Measurements from ENCODE around the gene ADSS1. TPM values are rescaled to one million over a fixed set of nuclear protein-coding genes. Genes with fewer than 3 reads are reported as not detected.

Gene ADSS1
- polyA plus RNA-seq, 1 of the 3 experiments (the other 2 are of a cell fraction), result 14.3 TPM

- peaks cover 68% of the 10 kb centered on the region for H3K79me2 ChIP-seq (ENCODE audit: insufficient read depth)
- CTCF ChIA-PET, result interaction anchor here (1.0 to 6.3 kb wide), 3 partner anchors 18 to 64 kb away, joined by 3 to 35 read pairs (median 4); partner anchors contain the start of gene ADSS1
Observed at GRCh38 chr14:104786726-104787675, 63.0 kb downstream of the ADSS1 start.

More at GRCh38 chr14:104786726-104787675, 63.0 kb downstream of the ADSS1 start:
- TF ChIP-seq MEF2A (IDR thresholded peaks at IDR 0.05; ENCODE audit: borderline replicate concordance, low read depth) (no peak), SMC3 (IDR thresholded peaks at IDR 0.05; ENCODE audit: low read depth, low read length) (no peak), FOXM1 (IDR thresholded peaks at IDR 0.05; ENCODE audit: low read depth) (no peak), EZH2phosphoT487 (IDR thresholded peaks at IDR 0.05; ENCODE audit: borderline replicate concordance, low read depth) (no peak), CTCF (IDR thresholded peaks at IDR 0.05) (no peak), REST (IDR thresholded peaks at IDR 0.05; ENCODE audit: low read depth, low read length) (no peak), NRF1 (IDR thresholded peaks at IDR 0.05; ENCODE audit: low read depth, low read length) (no peak), ELF1 (IDR thresholded peaks at IDR 0.05) (no peak), USF2 (IDR thresholded peaks at IDR 0.05; ENCODE audit: borderline replicate concordance, low read depth, low read length) (no peak), SIN3A (IDR thresholded peaks at IDR 0.05; ENCODE audit: borderline replicate concordance, low read depth, low read length) (no peak), TEAD4 (IDR thresholded peaks at IDR 0.05; ENCODE audit: borderline replicate concordance, insufficient read depth) (no peak)
- 73% methylated on average over 3 of the region's 30 CpGs for WGBS (ENCODE audit: low lambda C conversion rate)
- Histone ChIP-seq H3K36me3 (replicated peaks in 1 of 2; ENCODE audit: control insufficient read depth in 1 of 2, insufficient read depth in 2 of 2, low read length in 1 of 2) (peaks cover 0 to 39% of the 10 kb centered on the region in 2 experiments), H3K4me2 (no peak overlapping the region), H3K4me1 (ENCODE audit: control insufficient read depth in 1 of 2, insufficient read depth in 2 of 2, low read depth in 1 of 2, low read length in 1 of 2) (peaks cover 0 to 2% of the 10 kb centered on the region in 2 experiments; a peak in 1 of 4 replicates), H4K20me1 (ENCODE audit: insufficient read depth) (peaks cover 70% of the 10 kb centered on the region), H3K9me3 (no peaks in the 10 kb centered on the region), H3K27me3 (ENCODE audit: insufficient read depth) (no peaks in the 10 kb centered on the region), H2AFZ (ENCODE audit: low read depth) (no peak overlapping the region), H3K27ac (ENCODE audit: low read depth in 2 of 2, low read length in 1 of 2) (no peak overlapping the region; a peak in 1 of 4 replicates), H3K9me2 (no peaks in the 10 kb centered on the region), H3K4me3 (ENCODE audit: low read depth in 2 of 2, low read length in 1 of 2) (no peak overlapping the region), H3K9ac (no peak overlapping the region), H3F3A (replicated peaks; ENCODE audit: insufficient read depth) (no peaks in the 10 kb centered on the region)
- POLR2A ChIA-PET, result no interaction called here
- DNase-seq, result no peak

Data from SK-N-SH (cell line).